HG02798 (cell line): ENCODE data around the gene AUP1.

Experiments used
- ATAC-seq: cut with Tn5 transposase; IDR thresholded peaks from one replicate; pipeline ENCODE4 v1.9.1; 2021; ENCODE audit warnings: mild to moderate bottlenecking; ENCODE audit not compliant: unreplicated experiment, poor library complexity

AUP1 gene

GRCh38 chr2:74515271-74515980 is 14.1 kb downstream of the AUP1 start:
- no peak for ATAC-seq

GRCh38 chr2:74514368-74515270 is 14.9 kb downstream of the AUP1 start, which contains the start of gene TLX2:
Gene TLX2, plus strand, starts transcription at chr2:74514450. Its CDS starts 357 bp downstream, at chr2:74514807.
- ATAC-seq, result no peak

DNA sequence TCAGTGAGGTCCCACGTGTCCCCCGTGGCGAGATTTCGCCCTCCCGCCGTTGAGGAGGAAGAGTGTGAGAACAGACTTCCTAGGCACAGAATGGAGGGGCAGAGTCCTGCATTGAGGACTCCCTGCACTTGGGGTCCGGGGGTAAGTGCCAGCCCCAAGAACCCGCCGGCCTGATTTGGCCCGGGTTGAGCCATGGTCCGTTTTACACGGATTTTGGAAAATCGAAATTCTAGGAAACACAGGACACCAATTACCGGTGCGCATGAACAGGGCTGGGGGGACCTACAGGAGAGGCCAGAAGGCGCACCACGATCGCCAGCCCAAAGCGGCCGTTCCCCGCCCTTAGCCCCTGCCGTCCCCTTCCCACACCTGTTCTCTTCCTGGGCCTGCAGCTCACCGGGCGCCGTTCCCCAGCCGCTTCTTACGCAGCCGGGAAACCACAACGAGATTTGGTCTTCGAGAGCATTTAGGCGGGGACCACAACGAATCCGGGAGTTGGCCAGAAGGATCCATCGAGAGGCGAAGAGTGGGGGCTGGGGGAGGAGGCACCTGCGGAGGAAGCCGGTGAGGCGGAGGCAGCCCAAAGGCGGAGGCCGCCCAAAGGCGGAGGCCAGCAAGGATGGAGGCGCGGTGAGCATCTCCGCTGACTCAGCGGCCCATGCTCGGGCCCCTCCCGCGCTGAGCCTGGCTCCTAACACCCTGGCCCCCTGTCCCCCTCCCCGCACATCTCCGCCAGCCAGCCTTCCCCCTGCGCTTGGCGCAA is 15.7 kb downstream of the AUP1 start:
- no peak for ATAC-seq

DNA sequence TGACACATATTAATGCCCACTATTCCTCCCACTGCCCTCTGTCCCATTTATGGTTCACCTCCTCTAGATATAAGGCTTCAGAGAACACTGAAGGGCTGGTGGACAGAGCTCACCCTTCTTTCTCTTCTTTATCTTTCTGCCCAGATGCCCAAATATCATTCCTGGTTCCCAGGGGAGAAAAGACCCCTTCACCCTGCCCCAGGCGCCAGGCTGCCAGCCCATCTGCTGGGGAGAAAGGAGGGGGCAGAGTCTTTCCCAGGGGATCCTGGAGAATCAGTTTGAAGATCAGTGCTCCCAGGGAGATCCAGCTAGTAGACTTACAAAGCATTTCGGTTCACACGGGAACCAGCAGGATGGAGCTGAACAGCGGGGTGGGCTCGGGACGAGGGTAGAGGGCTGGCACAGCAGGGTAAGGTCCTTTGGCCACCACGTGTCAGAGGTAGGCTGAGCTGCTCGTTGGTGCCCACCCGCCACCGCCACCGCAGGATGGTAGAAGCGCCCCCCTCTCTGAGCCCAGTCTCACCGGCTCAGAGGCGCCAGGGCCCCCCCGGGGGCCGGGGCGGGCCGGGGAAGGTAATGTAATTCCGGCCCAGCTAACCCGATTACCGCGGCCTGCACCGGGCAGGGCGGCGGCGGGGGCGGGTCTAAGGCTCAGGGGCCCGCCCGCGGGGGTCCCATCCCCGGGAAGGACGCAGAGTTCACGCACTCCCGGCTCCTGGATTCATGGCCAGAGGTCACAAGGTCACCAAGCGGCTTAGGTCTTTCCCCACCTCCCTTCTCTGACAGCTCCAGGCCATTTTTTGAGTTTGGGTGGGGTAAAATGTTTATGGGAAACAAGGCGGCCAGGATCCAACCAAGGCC is 16.5 kb downstream of the AUP1 start:
- ATAC-seq, result no peak

DNA sequence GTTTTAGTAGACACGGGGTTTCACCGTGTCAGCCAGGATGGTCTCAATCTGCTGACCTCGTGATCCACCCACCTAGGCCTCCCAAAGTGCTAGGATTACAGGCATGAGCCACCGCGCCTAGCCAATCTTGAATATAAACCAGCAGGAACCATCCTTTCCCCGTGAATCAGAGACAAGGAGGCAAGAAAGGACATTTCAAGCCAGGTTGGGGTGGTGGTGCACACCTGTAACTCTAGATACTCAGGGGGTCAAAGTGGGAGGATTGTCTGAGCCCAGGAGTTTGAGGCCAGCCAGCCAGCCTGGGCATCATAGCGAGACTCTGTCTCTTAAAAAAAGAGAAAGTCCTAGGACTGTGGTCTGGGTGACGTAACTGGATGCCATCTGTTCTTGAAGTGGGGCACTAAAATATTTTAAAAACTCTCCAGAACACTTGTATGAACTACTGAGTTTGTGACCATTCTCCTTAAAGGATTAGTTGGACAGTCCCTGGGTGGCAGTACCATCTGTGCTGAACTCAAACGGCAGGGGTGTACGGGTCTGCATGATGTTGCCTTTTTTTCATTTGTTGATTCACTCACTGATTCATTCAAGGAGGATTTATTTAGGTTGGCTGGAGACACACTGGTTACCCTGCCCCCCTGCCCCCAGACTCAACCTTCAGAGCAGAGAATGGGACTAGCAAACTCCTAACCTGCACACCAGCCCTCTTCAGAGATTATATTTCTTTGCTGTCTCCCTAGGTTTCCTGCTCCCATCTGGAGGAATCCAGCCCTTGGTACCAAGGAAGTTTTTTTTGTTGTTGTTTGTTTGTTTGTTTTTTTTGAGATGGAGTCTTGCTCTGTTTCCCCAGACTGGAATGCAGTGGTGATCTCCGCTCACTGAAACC is 18.2 kb downstream of the AUP1 start:
- no peak for ATAC-seq

DNA sequence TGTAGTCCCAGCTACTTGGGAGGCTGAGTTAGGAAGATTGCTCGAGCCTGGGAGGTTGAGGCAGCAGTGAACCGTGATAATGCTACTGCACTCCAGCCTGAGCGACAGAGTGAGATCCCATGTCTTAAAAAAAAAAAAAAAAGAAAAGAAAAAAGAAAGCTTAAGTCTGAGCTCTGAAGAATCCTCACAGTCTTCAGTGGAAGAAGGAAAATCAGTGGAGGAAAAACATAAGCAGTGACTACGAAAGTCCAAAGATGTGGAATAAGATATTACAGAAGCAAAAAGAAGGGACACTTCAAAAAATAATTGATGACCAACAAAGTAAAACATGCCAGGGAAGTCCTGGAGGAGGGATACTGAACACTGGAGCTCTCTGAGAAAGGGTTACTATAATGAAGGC is 19.2 kb downstream of the AUP1 start:
- no peak for ATAC-seq

DNA sequence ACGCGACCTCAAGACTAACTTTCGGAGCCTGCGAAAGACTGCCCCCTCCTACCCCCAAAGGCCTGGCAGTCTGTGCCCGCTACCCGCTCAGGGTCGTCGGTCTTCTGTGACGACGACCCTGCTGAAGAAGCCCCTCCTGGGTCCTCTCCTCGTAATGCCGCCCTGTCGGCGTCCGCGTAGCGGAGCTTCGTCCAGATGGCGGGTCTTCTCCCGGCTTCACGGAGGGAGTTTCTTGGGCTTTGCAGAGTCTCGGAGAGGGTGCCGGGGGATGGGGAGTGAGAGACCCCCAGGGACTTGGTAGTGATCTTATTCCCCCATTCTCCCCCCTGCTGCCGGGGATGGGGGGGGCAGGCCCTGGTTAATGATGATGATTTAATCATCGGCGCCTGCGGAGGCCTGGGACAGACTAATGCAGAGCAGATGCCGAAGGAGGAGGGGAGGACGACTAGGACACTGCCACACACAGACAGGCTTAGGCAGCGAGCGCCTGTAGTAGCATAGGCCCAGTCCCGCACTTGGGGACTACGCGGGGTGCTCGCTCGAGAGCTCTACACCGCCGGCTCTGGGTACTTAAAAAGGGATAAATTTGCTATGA is 21.5 kb downstream of the AUP1 start:
- ATAC-seq, result peak; percentile 2

DNA sequence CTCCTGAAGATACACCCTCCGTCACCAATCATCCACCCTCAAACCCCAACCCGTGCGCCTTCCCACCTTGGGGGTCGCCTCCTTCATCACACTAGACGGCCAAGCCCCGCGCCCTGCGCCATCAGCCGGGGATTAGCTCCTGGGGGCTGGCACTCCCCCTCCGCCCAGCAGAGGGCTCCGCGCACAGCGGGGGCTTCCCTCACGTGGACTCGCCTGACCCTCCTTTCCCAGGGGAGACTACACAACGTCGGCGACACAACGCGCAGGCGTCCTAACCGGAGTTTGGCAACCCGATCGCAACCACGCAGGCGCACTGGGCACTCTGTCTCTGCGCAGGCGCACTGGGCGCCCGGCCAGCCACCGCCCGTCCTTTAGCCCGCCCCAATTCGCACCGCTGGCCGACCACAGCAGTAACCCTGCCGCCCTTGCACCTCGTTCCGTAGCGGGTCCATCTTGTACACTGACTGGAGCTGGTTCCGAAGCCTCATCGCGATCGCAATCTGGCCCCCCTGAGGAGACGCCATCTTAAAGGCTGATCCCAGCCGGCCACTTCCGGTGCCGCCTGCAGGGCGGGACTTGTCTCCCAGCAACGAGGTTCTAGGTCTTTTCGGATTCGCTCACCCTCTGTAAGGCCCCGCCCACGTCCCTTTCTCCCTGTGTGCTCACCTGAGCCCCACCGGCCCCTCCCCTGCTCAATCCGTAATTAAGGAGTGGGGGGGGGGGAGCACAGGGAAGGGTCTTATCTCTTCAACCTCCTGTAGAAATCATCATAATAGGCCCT is 22.2 kb downstream of the AUP1 start, which contains the start of gene PCGF1:
PCGF1 (minus strand) TSS at position 551 of the 781 bp plus-strand sequence; CDS start at position 524, 27 bp downstream.
- ATAC-seq, result peak; percentile 93

GRCh38 chr2:74505448-74506246 is 23.9 kb downstream of the AUP1 start:
- ATAC-seq, result no peak

- no peak for ATAC-seq
Measured at GRCh38 chr2:74504591-74504990, 24.9 kb downstream of the AUP1 start.

- ATAC-seq, result no peak
Measured at GRCh38 chr2:74503506-74504475, 25.7 kb downstream of the AUP1 start.

DNA sequence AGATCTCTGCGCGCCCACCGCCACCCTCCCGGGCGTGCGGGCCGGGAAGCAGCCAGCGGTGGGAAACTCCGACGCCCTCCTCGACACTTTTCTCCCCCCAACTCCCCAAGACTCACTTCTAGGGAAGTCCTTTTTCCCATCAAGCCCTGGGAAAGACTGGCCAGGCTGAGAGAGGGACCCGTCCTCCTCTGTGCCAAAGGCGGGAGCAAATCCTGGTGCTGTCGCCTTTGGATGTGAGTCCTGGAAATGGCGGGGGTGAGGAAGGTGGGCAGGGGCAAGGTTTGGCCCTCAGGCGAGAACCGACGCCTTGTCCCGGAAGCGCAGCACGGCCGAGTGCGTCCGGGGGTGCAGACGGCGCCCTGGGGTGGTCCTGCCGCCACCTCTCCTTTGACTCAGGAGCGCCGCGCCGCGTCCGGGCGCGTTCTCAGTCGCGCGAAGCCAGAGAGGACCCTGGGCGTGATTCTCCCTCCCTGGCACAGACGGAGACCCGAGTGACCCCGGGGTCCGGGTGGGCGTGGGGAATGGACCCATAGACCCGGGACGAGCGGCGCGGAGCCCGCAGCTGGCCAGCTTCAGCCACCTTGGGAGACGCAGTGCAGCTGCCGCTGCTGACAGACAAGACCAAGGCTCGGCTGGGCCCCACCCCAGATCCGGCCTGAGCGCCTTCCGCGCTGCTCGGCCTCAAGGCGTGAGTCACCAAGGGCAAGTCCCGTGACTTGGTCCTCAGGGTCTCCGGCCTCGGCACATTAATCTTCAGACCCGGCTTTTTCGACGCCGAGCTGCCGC is 26.6 kb downstream of the AUP1 start:
- peak; percentile 43 for ATAC-seq

DNA sequence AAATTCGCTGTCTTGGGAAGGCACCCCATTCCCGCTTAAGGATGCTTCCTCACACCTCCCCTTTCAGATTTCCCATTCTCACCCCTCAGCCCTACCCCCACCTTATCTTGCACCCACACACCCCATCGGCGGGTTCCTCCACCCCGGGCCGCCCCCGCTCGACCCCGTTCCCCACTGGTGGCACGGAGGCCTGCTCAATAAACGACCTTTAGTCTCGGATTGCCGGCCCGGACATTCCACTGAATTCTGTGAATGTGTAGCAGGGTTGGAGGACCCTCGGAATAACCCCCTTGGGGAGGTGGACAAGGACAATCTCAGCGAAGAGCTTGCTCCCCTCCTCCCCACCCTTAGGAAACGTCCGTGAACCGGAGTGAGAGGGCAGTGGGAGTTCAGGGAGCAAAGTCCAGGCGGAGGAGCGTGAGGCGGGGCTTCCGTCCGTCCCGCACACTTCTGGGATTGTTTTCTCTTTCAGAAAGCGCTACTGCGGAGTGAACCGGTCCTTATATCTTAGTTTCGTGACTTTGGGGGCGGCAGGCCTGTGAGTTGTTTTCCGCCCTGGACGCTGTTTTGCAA is 27.3 kb downstream of the AUP1 start:
- no peak for ATAC-seq

DNA sequence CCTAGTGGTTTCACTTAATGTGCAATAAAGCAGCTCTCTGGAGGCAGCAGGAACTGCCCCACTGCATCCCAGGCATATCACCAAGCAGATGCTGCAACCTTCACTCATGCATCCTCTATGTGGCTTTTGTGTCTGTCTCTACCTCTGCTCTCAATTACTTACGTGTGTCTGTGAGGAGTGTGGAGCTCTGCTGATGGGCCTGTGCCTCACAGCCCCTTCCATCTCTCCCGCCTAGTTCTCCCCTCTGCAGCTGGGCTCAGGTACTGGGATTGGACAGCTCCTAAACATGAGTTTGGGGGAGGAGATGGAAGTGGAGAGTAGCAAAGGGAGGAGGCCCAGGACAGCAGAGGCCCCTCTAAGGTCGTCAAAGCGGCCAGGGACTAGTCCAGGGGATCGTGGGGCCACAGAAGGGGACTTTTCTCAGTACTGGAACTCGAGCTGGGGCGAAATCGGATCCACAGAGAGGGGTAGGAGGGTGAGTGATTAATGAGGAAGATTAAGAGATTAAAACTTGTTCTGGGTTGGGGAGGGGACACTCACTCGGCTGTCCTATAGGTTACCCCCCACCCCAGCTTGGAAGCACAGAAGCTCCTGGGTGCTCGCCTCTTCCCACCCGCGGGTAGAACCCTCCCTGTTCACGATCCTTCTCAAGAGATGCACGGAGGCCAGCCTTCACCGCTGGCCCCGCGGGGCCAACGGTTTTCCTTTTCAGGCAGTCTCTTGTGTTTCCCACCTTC is 28.0 kb downstream of the AUP1 start:
- no peak for ATAC-seq
